PC-9 (cell line): Measurements from ENCODE around the gene PIK3C2A. TPM values are rescaled to one million over a fixed set of nuclear protein-coding genes. Genes with fewer than 3 reads are reported as not detected.

ENCODE experiments used
- Bru-seq: library from RNA; stranded (reverse); fragments of 400-500 nt; gene quantifications from one replicate; lab custom pipeline; 2021; lab: Mats Ljungman, UMichigan
- BruChase-seq, 2 experiments: library from RNA; stranded (reverse); fragments of 400-500 nt; gene quantifications; one replicate each; lab custom pipeline; 2021; lab: Mats Ljungman, UMichigan
- BruUV-seq: library from RNA; stranded (reverse); fragments of 400-500 nt; replicated peaks from 2 replicates; lab custom pipeline; 2021; lab: Mats Ljungman, UMichigan
- CTCF ChIA-PET: fragments of 300-600 bp; sonication (Branson Sonifier 250); formaldehyde crosslinking; loops from one replicate; lab custom pipeline; 2022; ENCODE audit warnings: antibody characterized with exemption; lab: Charles Lee
- POLR2A ChIA-PET: fragments of 300-600 bp; sonication (Branson Sonifier 250); formaldehyde crosslinking; loops from one replicate; lab custom pipeline; 2022; ENCODE audit warnings: antibody characterized with exemption; ENCODE audit not compliant: unreplicated experiment; lab: Charles Lee
- DNase-seq, 2 experiments: peaks; one replicate each; pipeline versions ENCODE4 v3.0.0 to v3.0.0-alpha.2; 2015 to 2022; ENCODE audit warnings: mixed read lengths in 1 of 2
- H2AFZ ChIP-seq: fragments of 200-600 bp; sonication (generic); 2 replicates; pipeline ENCODE4 v1.8.1; 2017; ENCODE audit warnings: antibody characterized with exemption
- H3F3A ChIP-seq: fragments of 200-600 bp; sonication (generic); 2 replicates; pipeline ENCODE4 v1.8.1; 2017; ENCODE audit warnings: antibody characterized with exemption, mild to moderate bottlenecking, low read depth; ENCODE audit not compliant: insufficient read depth
- H3K27ac ChIP-seq: fragments of 200-600 bp; sonication (generic); 2 replicates; pipeline ENCODE4 v1.6.1; 2016; ENCODE audit warnings: mixed run types
- H3K27me3 ChIP-seq: fragments of 200-600 bp; sonication (generic); 2 replicates; pipeline ENCODE4 v1.6.1; 2016; ENCODE audit warnings: low read depth, mixed run types; ENCODE audit not compliant: insufficient read depth
- H3K36me3 ChIP-seq: fragments of 200-600 bp; sonication (generic); 2 replicates; pipeline ENCODE4 v1.6.1; 2016; ENCODE audit warnings: low read depth, mixed run types
- H3K4me1 ChIP-seq: fragments of 200-600 bp; sonication (generic); replicated peaks from 2 replicates; pipeline ENCODE4 v1.6.1; 2016; ENCODE audit warnings: mixed run types; ENCODE audit not compliant: insufficient read depth
- H3K4me2 ChIP-seq: fragments of 200-600 bp; sonication (generic); 2 replicates; pipeline ENCODE4 v1.6.1; 2017; ENCODE audit warnings: mixed run types
- H3K4me3 ChIP-seq: fragments of 200-600 bp; sonication (generic); 2 replicates; pipeline ENCODE4 v1.6.1; 2016; ENCODE audit warnings: mixed run types
- H3K79me2 ChIP-seq: fragments of 200-600 bp; sonication (generic); 2 replicates; pipeline ENCODE4 v1.6.1; 2017; ENCODE audit warnings: low read depth, mixed run types
- H3K9me2 ChIP-seq: fragments of 200-600 bp; sonication (generic); 2 replicates; pipeline ENCODE4 v1.8.1; 2017; ENCODE audit warnings: mild to moderate bottlenecking; ENCODE audit not compliant: insufficient read depth
- H3K9me3 ChIP-seq: fragments of 200-600 bp; sonication (generic); 2 replicates; pipeline ENCODE4 v1.8.1; 2016; ENCODE audit warnings: low read depth; ENCODE audit not compliant: insufficient read depth
- H4K20me1 ChIP-seq: fragments of 200-600 bp; sonication (generic); 2 replicates; pipeline ENCODE4 v1.8.1; 2017; ENCODE audit not compliant: insufficient read depth
- EZH2 ChIP-seq: fragments of 200-600 bp; sonication (generic); IDR thresholded peaks from 2 replicates; pipeline ENCODE4 v1.8.0; 2017; ENCODE audit warnings: antibody characterized with exemption, low read depth
- intact Hi-C: fragments of 100-400 bp; cut with micrococcal nuclease; formaldehyde crosslinking; loops from one replicate; pipeline ENCODE4 v1.10.0; 2022; ENCODE audit not compliant: unreplicated experiment
- long read RNA-seq: library from polyadenylated mRNA; stranded (forward); transcript quantifications from one replicate; pipeline ENCODE4 v2.0.0, GENCODE V29; 2022
- total RNA-seq: library from RNA; stranded (reverse); gene quantifications from 2 replicates; pipeline ENCODE4 v1.2.3, GENCODE V29; 2021
- TF ChIP-seq, protein P1 (sequence below): fragments of 200-600 bp; sonication (generic); conservative IDR thresholded peaks from 2 replicates; pipeline ENCODE4 v1.6.1; 2017; ENCODE audit warnings: mixed run types, antibody characterized with exemption, mild to moderate bottlenecking, moderate library complexity

The PIK3C2A gene, protein sequence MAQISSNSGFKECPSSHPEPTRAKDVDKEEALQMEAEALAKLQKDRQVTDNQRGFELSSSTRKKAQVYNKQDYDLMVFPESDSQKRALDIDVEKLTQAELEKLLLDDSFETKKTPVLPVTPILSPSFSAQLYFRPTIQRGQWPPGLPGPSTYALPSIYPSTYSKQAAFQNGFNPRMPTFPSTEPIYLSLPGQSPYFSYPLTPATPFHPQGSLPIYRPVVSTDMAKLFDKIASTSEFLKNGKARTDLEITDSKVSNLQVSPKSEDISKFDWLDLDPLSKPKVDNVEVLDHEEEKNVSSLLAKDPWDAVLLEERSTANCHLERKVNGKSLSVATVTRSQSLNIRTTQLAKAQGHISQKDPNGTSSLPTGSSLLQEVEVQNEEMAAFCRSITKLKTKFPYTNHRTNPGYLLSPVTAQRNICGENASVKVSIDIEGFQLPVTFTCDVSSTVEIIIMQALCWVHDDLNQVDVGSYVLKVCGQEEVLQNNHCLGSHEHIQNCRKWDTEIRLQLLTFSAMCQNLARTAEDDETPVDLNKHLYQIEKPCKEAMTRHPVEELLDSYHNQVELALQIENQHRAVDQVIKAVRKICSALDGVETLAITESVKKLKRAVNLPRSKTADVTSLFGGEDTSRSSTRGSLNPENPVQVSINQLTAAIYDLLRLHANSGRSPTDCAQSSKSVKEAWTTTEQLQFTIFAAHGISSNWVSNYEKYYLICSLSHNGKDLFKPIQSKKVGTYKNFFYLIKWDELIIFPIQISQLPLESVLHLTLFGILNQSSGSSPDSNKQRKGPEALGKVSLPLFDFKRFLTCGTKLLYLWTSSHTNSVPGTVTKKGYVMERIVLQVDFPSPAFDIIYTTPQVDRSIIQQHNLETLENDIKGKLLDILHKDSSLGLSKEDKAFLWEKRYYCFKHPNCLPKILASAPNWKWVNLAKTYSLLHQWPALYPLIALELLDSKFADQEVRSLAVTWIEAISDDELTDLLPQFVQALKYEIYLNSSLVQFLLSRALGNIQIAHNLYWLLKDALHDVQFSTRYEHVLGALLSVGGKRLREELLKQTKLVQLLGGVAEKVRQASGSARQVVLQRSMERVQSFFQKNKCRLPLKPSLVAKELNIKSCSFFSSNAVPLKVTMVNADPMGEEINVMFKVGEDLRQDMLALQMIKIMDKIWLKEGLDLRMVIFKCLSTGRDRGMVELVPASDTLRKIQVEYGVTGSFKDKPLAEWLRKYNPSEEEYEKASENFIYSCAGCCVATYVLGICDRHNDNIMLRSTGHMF (N-terminal part only)
- 53.8 and 70.7 TPM in 2 replicates for total RNA-seq
- Bru-seq, nascent RNA: percentile 87 among the genes with signal in this experiment
- BruChase-seq, experiment 1, labeled RNA remaining after a 2-hour chase: percentile 95 among the genes with signal in this experiment
- BruChase-seq, experiment 2, labeled RNA remaining after a 6-hour chase: percentile 89 among the genes with signal in this experiment
- long read RNA-seq, partial matches to known transcripts: 4 of 28 reads
- long read RNA-seq, other reads (novel, unspliced or antisense): 24 of 28 reads

DNA sequence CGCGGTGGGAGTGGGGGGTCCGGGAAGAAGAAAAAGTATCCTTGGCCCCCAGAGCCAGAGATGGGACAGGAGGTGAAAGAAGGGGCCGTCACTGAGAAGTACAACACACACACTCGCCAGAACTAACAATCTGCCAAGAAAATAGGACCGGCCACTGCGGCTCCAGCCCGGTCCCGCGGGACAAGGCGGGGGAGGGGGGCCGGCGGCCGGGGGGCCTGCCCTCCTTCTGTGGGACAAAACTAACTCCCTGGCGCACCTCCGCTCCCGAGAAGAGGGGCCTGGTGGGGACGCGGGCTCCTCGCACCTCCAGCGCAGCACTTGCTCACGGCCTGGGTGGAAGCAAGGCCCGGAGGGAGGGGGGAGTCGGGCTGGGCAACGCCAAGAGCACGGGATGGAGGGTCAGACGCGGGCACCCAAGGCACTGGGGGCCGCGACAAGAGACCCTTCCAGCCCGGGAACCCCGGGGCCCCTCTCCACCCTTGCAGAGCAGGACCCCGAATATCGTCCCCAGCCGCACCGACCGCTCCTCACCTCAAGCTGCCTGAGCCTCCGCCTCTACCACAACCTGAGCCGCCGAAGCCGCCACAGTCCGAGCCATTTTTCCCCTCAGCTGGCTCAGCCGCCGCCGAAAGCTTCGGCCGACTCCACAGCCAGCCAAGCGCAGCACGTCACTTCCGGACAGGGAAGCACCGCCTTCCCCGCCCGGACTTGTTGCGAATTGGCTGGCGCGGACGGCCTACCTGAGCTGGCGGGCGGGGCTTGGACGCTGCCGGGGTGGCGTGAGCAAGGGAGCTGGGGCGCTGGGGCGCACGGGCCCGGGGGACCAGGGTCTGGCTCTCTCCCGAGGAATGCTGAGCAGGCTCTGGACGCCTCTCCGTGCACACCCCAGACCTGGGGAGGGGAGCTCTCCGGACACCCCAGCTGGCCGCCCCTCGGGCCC, at the start of gene PIK3C2A:
Gene PIK3C2A, minus strand, starts transcription at position 670 of the 940 bp plus-strand sequence. CDS start 38,245 bp downstream, outside the sequence.
- CTCF ChIA-PET: no interaction called here

DNA sequence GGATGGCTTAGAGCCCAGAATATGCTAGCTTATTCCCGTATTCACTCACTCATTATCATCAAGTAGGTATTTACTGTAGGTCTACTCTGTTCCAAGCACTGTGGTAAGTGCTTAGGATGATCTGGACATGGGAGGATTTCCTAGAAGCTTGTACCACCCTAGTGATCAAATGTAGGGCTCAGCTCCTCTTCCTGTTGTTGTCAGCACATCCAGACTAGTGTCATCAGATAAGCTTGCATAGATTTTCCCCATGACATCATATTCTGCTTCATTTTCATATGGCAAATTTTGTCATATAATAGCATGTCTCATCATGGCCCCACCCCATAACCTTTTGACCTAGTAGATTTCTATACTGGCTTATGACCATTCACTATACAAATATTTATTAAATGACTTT, 49.4 kb upstream of the PIK3C2A start:
- H3K4me1 ChIP-seq: peaks cover 15% of the 10 kb centered on the region
- H3K27ac ChIP-seq: peak overlapping the region; percentile 79
- intact Hi-C loops: no loop called here
- H2AFZ ChIP-seq: no peak overlapping the region; the same call in 1 of the 2 replicates
- DNase-seq: peak in 1 of 2 experiments; percentile 40
- H3K4me3 ChIP-seq: no peak overlapping the region
- no TSS peak for BruUV-seq
- no peaks in the 10 kb centered on the region for H3K36me3 ChIP-seq
- ChIA-PET POLR2A (no interaction called here), CTCF (no interaction called here)
- no peaks in the 10 kb centered on the region for H3K79me2 ChIP-seq
- no peaks in the 10 kb centered on the region for H3K9me2 ChIP-seq
- H4K20me1 ChIP-seq: no peaks in the 10 kb centered on the region
- peaks cover 5% of the 10 kb centered on the region; the same call in 1 of the 2 replicates for H3F3A ChIP-seq
- H3K27me3 ChIP-seq: no peaks in the 10 kb centered on the region
- peak overlapping the region; percentile 33; the same call in 1 of the 2 replicates for H3K4me2 ChIP-seq
- no peak for TF ChIP-seq EZH2
- TF ChIP-seq, protein P1, sequence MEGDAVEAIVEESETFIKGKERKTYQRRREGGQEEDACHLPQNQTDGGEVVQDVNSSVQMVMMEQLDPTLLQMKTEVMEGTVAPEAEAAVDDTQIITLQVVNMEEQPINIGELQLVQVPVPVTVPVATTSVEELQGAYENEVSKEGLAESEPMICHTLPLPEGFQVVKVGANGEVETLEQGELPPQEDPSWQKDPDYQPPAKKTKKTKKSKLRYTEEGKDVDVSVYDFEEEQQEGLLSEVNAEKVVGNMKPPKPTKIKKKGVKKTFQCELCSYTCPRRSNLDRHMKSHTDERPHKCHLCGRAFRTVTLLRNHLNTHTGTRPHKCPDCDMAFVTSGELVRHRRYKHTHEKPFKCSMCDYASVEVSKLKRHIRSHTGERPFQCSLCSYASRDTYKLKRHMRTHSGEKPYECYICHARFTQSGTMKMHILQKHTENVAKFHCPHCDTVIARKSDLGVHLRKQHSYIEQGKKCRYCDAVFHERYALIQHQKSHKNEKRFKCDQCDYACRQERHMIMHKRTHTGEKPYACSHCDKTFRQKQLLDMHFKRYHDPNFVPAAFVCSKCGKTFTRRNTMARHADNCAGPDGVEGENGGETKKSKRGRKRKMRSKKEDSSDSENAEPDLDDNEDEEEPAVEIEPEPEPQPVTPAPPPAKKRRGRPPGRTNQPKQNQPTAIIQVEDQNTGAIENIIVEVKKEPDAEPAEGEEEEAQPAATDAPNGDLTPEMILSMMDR: no peak
- no peaks in the 10 kb centered on the region for H3K9me3 ChIP-seq

More for the DNA sequence above, at the start of gene PIK3C2A:
- Histone ChIP-seq H2AFZ (peak within 1 kb of the TSS; percentile 79), H4K20me1 (0 out of 2 replicates have a peak, but pooled peaks cover 3% of the 10 kb centered on the region), H3F3A (peaks cover 25% of the 10 kb centered on the region), H3K4me2 (peak within 1 kb of the TSS; percentile 99), H3K79me2 (peaks cover 55% of the 10 kb centered on the region), H3K27ac (peak within 1 kb of the TSS; percentile 95), H3K4me3 (peak within 1 kb of the TSS; percentile 72), H3K9me2 (no peaks in the 10 kb centered on the region), H3K27me3 (no peaks in the 10 kb centered on the region), H3K4me1 (peaks cover 26% of the 10 kb centered on the region), H3K36me3 (no peaks in the 10 kb centered on the region), H3K9me3 (no peaks in the 10 kb centered on the region)
- intact Hi-C loops: loop anchor here (10.0 kb wide), 2 partner anchors 223 to 253 kb away; no protein-coding TSS in a partner anchor
- no TSS peak for BruUV-seq
- peak; percentile 90 to 95 for DNase-seq
- TF ChIP-seq, protein P1: no peak
- TF ChIP-seq EZH2: no peak
- POLR2A ChIA-PET: interaction anchor here (0.5 to 1.7 kb wide), 4 partner anchors 21 to 210 kb away, joined by 3 to 32 read pairs (median 4); partner anchors contain the start of gene RPS13
